ENCODE measurements around the gene PRKCE. TPM values are rescaled to one million over a fixed set of nuclear protein-coding genes. Genes with fewer than 3 reads are reported as not detected.

Gene PRKCE
- total RNA-seq, 4 donors from 2014 or later = 5.9 to 21.2 (median 18.5) TPM

DNA sequence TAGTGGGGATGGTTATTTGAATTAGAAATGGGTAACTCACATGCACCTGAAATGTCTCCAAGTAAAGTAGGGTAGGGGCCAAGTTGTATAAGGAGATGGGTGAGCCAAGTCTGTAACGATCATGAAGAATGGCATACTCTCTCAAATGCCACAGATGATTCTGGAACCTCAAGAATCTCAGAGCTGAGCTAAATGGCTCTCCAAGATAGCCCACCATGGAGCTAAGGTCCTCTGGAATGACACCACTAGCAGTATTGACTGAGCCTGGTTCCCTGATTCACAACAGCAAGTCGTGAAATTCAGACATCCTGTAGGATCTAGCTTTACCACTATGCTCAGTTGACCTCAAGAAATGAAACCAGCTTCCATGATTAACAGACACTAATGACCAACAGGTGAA lies 529.8 kb downstream of the PRKCE start:
- 100% methylated on average over 1 of the region's 2 CpGs; no CpG with 5 or more reads in 1 of the 2 donors for WGBS, 2 donors (ENCODE audit: low coverage in 1 of 2)
- Histone ChIP-seq H3K36me3 (peaks cover 0 to 17% of the 10 kb centered on the region in 2 donors), H3K27ac (no peak overlapping the region), H3K4me1 (peaks cover 0 to 17% (median 8%) of the 10 kb centered on the region in 3 donors), H3K4me3 (no peak overlapping the region), H3K27me3 (no peaks in the 10 kb centered on the region), H3K9me3 (no peaks in the 10 kb centered on the region)
- no peak for TF ChIP-seq POLR2A (IDR thresholded peaks at IDR 0.05)
- TF ChIP-seq POLR2AphosphoS5 (IDR thresholded peaks at IDR 0.05) = no peak
- TF ChIP-seq EP300 (IDR thresholded peaks at IDR 0.05) = no peak
- TF ChIP-seq, protein P1, sequence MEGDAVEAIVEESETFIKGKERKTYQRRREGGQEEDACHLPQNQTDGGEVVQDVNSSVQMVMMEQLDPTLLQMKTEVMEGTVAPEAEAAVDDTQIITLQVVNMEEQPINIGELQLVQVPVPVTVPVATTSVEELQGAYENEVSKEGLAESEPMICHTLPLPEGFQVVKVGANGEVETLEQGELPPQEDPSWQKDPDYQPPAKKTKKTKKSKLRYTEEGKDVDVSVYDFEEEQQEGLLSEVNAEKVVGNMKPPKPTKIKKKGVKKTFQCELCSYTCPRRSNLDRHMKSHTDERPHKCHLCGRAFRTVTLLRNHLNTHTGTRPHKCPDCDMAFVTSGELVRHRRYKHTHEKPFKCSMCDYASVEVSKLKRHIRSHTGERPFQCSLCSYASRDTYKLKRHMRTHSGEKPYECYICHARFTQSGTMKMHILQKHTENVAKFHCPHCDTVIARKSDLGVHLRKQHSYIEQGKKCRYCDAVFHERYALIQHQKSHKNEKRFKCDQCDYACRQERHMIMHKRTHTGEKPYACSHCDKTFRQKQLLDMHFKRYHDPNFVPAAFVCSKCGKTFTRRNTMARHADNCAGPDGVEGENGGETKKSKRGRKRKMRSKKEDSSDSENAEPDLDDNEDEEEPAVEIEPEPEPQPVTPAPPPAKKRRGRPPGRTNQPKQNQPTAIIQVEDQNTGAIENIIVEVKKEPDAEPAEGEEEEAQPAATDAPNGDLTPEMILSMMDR (IDR thresholded peaks at IDR 0.05) = no peak
- no peak for ATAC-seq

DNA sequence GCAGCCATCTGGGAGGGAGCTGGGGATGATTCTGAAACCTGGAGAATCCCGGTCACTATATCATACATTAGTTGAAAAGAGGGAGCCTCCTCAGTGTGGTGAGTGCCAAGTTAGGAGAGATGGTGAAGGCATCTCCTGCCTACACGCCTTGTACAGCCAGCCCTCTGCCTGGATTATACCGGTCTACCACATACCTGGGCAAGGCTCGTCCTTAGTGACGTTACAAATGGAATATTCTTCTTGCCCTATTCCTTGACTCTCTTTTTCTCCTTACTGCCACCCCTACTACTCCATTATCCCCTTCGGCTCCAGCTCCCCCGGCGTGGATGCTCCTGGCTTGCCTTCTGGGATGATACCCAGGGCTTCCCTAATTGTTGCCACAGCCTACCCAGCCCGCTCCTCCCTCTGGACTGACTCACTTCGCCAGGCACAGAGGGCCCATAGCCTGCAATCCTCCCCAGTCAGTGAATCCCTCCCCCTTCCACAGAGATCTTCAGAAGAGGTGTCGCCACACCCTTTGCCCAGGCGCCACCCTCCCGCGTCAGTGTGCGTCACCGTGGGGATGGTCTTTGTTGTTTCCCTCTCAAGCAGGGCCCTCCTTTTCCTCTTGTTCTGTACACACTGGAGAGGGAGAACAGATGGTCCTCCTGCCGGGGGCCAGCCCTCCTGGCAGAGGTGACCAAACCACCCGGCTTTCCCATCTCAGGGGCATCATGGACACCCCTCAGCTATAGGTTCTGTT lies 530.5 kb downstream of the PRKCE start:
- Histone ChIP-seq H3K27me3 (no peaks in the 10 kb centered on the region), H3K4me3 (no peak overlapping the region), H3K4me1 (peaks cover 0 to 22% (median 8%) of the 10 kb centered on the region in 3 donors), H3K27ac (no peak overlapping the region), H3K9me3 (no peaks in the 10 kb centered on the region), H3K36me3 (peaks cover 0 to 17% of the 10 kb centered on the region in 2 donors)
- TF ChIP-seq POLR2A (IDR thresholded peaks at IDR 0.05) (no peak), POLR2AphosphoS5 (IDR thresholded peaks at IDR 0.05) (no peak), EP300 (IDR thresholded peaks at IDR 0.05) (no peak)
- TF ChIP-seq, protein P1 (IDR thresholded peaks at IDR 0.05) = no peak
- WGBS, 2 donors (ENCODE audit: low coverage in 1 of 2) = 99 to 100% methylated on average over 2 to 14 of the region's 18 CpGs
- no peak for ATAC-seq

DNA sequence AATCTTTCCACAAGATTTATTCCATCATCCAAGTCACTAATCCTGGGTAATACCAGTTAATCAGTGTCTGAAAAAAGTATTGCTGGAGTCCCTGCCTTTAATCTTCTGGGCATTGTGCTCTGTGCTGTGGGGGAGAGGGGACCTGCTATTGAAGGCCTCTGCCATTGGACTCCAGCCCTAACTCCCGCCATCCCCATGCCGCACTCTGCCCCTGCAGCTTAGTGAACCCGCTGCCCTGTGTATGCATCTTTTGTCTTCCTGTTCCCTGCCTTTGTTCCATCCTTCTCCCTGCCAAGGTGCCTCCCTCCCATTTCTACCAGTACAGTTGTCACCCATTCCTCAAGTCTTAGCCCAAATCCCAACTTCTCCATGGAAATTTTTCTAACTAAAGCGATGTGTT lies 532.0 kb downstream of the PRKCE start:
- Histone ChIP-seq H3K4me3 (no peak overlapping the region), H3K27ac (no peak overlapping the region), H3K27me3 (no peaks in the 10 kb centered on the region), H3K4me1 (peaks cover 5 to 34% (median 16%) of the 10 kb centered on the region in 3 donors), H3K9me3 (no peaks in the 10 kb centered on the region), H3K36me3 (peaks cover 0 to 17% of the 10 kb centered on the region in 2 donors)
- 90 to 95% methylated on average over 4 of the region's 4 CpGs for WGBS, 2 donors (ENCODE audit: low coverage in 1 of 2)
- ATAC-seq = no peak
- TF ChIP-seq POLR2A (IDR thresholded peaks at IDR 0.05) (no peak), POLR2AphosphoS5 (IDR thresholded peaks at IDR 0.05) (no peak), EP300 (IDR thresholded peaks at IDR 0.05) (no peak)
- TF ChIP-seq, protein P1 (IDR thresholded peaks at IDR 0.05) = no peak

DNA sequence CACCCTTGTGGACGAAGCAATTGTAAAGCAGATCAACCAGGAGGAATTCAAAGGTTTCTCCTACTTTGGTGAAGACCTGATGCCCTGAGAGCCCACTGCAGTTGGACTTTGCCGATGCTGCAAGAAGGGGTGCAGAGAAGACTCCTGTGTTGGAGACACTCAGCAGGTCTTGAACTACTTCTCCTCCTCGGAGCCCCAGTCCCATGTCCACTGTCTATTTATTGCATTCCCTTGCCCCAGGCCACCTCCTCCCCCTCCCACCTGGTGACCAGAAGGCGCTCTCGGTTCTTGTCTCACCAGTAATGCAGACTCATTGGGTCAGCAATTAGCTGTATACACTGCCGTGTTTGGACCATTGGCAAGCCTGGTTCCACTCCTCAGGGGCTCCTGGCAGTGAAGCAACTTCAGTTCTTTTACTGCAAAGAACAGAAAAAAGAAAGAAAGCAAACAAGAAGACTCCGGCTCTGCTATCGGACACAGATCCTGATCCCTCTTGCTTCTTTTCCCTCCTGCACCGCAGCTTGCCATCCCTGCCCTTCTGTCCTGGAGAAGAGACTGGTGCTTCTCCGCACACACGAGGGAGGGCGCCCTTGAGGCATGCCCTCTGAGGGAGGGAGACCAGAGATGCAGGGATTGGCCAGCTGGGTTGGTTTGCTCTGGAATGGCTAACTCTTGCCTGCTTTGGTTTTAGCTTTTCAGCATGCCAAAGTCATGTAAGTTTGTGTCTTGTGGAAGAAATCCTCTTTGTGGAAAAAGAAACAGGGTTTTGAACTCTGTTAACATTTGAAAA lies 533.5 kb downstream of the PRKCE start:
- TF ChIP-seq, protein P1 (IDR thresholded peaks at IDR 0.05) = no peak
- TF ChIP-seq POLR2A (IDR thresholded peaks at IDR 0.05) (no peak), POLR2AphosphoS5 (IDR thresholded peaks at IDR 0.05) (no peak), EP300 (IDR thresholded peaks at IDR 0.05) (no peak)
- ATAC-seq = no peak

More for the DNA sequence above, 533.5 kb downstream of the PRKCE start:
- Histone ChIP-seq H3K36me3 (peaks cover 0 to 17% of the 10 kb centered on the region in 2 donors), H3K27ac (no peak overlapping the region), H3K9me3 (no peaks in the 10 kb centered on the region), H3K4me3 (no peak overlapping the region), H3K4me1 (peaks cover 5 to 22% (median 8%) of the 10 kb centered on the region in 3 donors), H3K27me3 (no peaks in the 10 kb centered on the region)
- WGBS, 2 donors (ENCODE audit: low coverage in 1 of 2) = 61 to 95% methylated on average over 3 to 7 of the region's 12 CpGs
